Lung (tissue), 12 donors: ENCODE data around the gene LMOD1. TPM values are rescaled to one million over a fixed set of nuclear protein-coding genes. Genes with fewer than 3 reads are reported as not detected.

Experiments
- ATAC-seq: fragments of 200-7000 bp; cut with Tn5 transposase; one replicate; pipeline ENCODE4 v1.9.1; 2020; ENCODE audit warnings: moderate number of reproducible peaks; ENCODE audit not compliant: insufficient read depth, low FRiP score
- DNase-seq, 3 donors: peaks; one replicate each; pipeline ENCODE4 v3.0.0-alpha.2; 2013 to 2017
- H3K27ac ChIP-seq, 2 donors: one replicate each; pipeline ENCODE4 v1.5.1; 2013; ENCODE audit warnings: mild to moderate bottlenecking in 2 of 2, moderate library complexity in 2 of 2, control low read depth in 1 of 2, inconsistent platforms in 1 of 2, low read depth in 1 of 2, low read length in 1 of 2
- H3K27me3 ChIP-seq, 3 donors: one replicate each; pipeline ENCODE4 v1.5.1; 2013; ENCODE audit warnings: low read length in 2 of 3; ENCODE audit not compliant: control insufficient read depth in 3 of 3, insufficient read depth in 3 of 3
- H3K36me3 ChIP-seq, 4 donors: one replicate each; pipeline ENCODE4 v1.5.1; 2013; ENCODE audit warnings: low read length in 4 of 4, mild to moderate bottlenecking in 1 of 4, moderate library complexity in 1 of 4; ENCODE audit not compliant: control insufficient read depth in 4 of 4, insufficient read depth in 4 of 4
- H3K4me1 ChIP-seq, 5 donors: one replicate each; pipeline ENCODE4 v1.5.1; 2013; ENCODE audit warnings: low read length in 5 of 5, mild to moderate bottlenecking in 2 of 5, moderate library complexity in 1 of 5; ENCODE audit not compliant: control insufficient read depth in 5 of 5, insufficient read depth in 5 of 5
- H3K4me3 ChIP-seq: one replicate; pipeline ENCODE4 v1.5.1; 2013; ENCODE audit warnings: mild to moderate bottlenecking, control low read depth, moderate library complexity
- H3K9ac ChIP-seq, 2 donors: one replicate each; pipeline ENCODE4 v1.5.1; 2013; ENCODE audit warnings: low read length in 2 of 2, control low read depth in 1 of 2; ENCODE audit not compliant: insufficient read depth in 1 of 2
- H3K9me3 ChIP-seq, 4 donors: one replicate each; pipeline ENCODE4 v1.5.1; 2013; ENCODE audit warnings: low read length in 3 of 4, mild to moderate bottlenecking in 1 of 4, moderate library complexity in 1 of 4; ENCODE audit not compliant: control insufficient read depth in 4 of 4, insufficient read depth in 3 of 4
- WGBS, 2 donors: extraction: QIAGEN DNeasy Blood & Tissue Kit; methylation state at CpG; one replicate each; pipeline ENCODE4 v1.1.7; 2013; 5-methylcytosine and 5-hydroxymethylcytosine counted together
- polyA plus RNA-seq, 2 donors: library from polyadenylated mRNA; stranded (reverse); fragments of 200-250 nt; gene quantifications; one replicate each; pipeline ENCODE4 v1.2.1, GENCODE V29; 2013
- total RNA-seq, 2 donors: library from RNA; depleted of rRNA in 1 of 2; stranded (reverse); fragments of >200 nt in 1 of 2; gene quantifications; one replicate each; pipeline ENCODE4 v1.2.1, GENCODE V29; 2014 to 2021
- TF ChIP-seq, protein P1 (sequence below): IDR thresholded peaks from 2 replicates; pipeline ENCODE4 v1.5.1; 2012; ENCODE audit warnings: mild to moderate bottlenecking; ENCODE audit errors: control extremely low read depth, extremely low read depth
- donor health status: control.
- donor health status: control.
- donor health status: Bipolar disorder and iron deficiency.
- donor health status: healthy.
- donor health status: DM: yes; HTN: yes; CAD: no.

LMOD1 gene
- total and polyA plus RNA-seq, 4 donors = 9.6 to 25.1 (median 18.2) TPM

DNA sequence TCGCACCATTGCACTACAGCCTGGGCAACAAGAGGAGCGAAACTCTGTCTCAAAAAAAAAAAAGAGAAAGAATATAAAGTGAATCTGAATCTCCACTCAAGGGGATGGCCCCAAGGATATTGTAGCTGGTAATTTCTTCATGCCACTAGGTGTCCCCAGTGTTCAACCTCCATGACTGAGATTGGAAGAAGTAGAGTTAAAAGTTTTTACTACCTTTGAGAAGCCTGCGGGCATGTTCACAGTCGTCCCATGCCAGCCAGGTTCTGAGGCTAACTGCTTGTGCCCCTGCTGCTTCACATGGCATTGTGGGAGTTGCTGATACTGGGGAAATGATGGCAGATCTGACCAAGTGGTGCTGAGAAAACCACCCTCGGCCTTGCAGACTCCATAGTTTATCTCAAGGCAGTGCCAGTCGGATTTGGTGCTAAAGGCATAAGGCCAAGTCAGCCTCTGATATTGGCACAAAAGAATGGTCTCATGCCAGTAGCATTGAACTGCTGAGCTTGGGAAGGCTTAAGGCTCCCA, 68.4 kb downstream of the LMOD1 start:
- ATAC-seq (no peak), DNase-seq (peak in 2 of 3 donors; percentile 58 to 63)
- WGBS, 2 donors = 56 to 61% methylated on average over 6 of the region's 6 CpGs
- Histone ChIP-seq H3K4me1 (peaks cover 0 to 3% (median 0%) of the 10 kb centered on the region in 5 donors), H3K9me3 (no peaks in the 10 kb centered on the region), H3K4me3 (no peak overlapping the region), H3K36me3 (peaks cover 19 to 26% (median 24%) of the 10 kb centered on the region in 4 donors), H3K27ac (no peak overlapping the region), H3K9ac (no peak overlapping the region), H3K27me3 (no peaks in the 10 kb centered on the region)
- TF ChIP-seq, protein P1, sequence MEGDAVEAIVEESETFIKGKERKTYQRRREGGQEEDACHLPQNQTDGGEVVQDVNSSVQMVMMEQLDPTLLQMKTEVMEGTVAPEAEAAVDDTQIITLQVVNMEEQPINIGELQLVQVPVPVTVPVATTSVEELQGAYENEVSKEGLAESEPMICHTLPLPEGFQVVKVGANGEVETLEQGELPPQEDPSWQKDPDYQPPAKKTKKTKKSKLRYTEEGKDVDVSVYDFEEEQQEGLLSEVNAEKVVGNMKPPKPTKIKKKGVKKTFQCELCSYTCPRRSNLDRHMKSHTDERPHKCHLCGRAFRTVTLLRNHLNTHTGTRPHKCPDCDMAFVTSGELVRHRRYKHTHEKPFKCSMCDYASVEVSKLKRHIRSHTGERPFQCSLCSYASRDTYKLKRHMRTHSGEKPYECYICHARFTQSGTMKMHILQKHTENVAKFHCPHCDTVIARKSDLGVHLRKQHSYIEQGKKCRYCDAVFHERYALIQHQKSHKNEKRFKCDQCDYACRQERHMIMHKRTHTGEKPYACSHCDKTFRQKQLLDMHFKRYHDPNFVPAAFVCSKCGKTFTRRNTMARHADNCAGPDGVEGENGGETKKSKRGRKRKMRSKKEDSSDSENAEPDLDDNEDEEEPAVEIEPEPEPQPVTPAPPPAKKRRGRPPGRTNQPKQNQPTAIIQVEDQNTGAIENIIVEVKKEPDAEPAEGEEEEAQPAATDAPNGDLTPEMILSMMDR = peak; percentile 29

DNA sequence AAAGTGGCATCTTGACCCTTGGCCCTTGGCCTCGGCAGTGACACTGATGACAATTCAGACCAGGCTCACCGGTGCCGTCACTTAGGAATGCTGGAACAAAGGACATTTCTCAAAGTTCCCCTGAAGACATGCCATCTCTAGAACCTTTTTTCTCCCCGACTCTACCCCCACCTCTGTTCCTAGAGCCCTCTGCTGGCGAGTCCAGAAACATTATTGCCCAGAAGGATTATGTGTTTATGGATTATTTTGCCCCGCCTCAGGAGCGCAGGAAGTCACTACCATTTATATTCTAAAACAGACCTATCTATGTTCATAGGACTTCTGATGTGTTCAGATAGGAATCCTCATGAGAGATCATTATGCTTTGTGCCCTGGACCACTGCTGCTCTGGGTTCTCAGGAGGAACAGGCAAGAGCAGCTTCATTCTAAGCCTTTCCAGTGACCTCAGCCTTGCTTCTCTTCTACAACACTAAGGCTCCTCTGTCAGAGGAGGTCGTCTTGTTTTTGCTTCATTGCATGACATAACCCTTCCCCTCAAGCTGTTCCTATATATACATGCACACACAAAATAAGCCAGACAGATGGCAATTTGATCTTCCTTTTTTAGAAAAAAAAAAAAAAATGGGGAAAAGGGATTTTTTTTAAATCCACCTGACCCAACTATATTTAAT, 70.1 kb downstream of the LMOD1 start:
- Histone ChIP-seq H3K9me3 (no peaks in the 10 kb centered on the region), H3K36me3 (peaks cover 29 to 40% (median 34%) of the 10 kb centered on the region in 4 donors), H3K9ac (no peak overlapping the region), H3K4me3 (no peak overlapping the region), H3K27me3 (no peaks in the 10 kb centered on the region), H3K27ac (no peak overlapping the region), H3K4me1 (peaks cover 0 to 3% (median 0%) of the 10 kb centered on the region in 5 donors)
- ATAC-seq (no peak), DNase-seq (no peak)
- 64 to 76% methylated on average over 8 of the region's 8 CpGs for WGBS, 2 donors
- TF ChIP-seq, protein P1 = no peak

DNA sequence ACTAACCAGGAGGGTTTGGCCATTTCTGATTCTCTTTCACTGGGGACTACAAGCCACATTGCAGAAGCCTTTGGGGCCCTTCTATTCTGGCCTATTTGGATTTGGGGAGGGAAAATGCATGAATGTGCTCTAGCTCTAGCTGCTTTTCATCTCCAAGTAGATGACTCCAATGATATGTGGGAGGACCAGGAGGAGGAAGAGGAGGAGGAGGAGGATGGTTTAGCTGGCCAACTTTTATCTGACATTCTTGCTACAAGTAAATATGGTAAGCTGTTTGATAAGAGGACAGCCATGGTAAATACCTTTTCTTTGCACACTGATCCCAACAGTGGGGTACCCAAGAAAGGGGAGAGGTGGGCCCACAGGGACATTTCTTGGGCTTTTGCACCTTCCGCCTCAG, 71.7 kb downstream of the LMOD1 start:
- ATAC-seq (no peak), DNase-seq (no peak)
- Histone ChIP-seq H3K27ac (no peak overlapping the region), H3K9me3 (no peaks in the 10 kb centered on the region), H3K9ac (no peak overlapping the region), H3K4me1 (peaks cover 0 to 3% (median 0%) of the 10 kb centered on the region in 5 donors), H3K4me3 (no peak overlapping the region), H3K27me3 (no peaks in the 10 kb centered on the region), H3K36me3 (peaks cover 39 to 49% (median 45%) of the 10 kb centered on the region in 4 donors)
- 98 to 100% methylated on average over 1 of the region's 1 CpG for WGBS, 2 donors
- TF ChIP-seq, protein P1 = no peak

DNA sequence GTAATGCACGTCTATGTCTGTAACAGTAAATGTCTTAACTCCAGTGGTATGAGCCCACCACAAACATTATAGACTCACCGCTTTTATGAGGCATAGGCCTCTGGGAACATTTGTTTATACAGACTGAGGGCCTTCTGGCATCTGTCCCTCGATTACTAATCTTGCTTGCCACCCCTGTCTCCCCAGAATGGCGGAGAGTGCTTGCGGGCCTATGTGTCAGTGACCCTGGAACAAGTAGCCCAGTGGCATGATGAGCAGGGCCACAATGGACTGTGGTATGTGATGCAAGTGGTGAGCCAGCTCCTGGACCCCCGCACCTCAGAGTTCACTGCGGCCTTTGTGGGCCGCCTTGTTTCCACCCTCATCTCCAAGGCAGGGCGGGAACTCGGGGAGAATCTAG, 76.0 kb downstream of the LMOD1 start:
- no peak for DNase-seq
- no peaks in the 10 kb centered on the region for H3K27me3 ChIP-seq
- no peak overlapping the region for H3K9ac ChIP-seq
- H3K9me3 ChIP-seq = no peaks in the 10 kb centered on the region
- no peaks in the 10 kb centered on the region for H3K4me1 ChIP-seq
- H3K27ac ChIP-seq = no peak overlapping the region
- ATAC-seq = no peak
- WGBS, 2 donors = 93 to 95% methylated on average over 10 of the region's 10 CpGs
- TF ChIP-seq, protein P1 = no peak
- H3K4me3 ChIP-seq = no peak overlapping the region
- peaks cover 46 to 57% (median 48%) of the 10 kb centered on the region in 4 donors for H3K36me3 ChIP-seq
